ENCODE results near the gene MYBPH.
A peak's percentile ranks its signal among the peaks of the same experiment; 100 is the strongest.

The MYBPH gene

DNA sequence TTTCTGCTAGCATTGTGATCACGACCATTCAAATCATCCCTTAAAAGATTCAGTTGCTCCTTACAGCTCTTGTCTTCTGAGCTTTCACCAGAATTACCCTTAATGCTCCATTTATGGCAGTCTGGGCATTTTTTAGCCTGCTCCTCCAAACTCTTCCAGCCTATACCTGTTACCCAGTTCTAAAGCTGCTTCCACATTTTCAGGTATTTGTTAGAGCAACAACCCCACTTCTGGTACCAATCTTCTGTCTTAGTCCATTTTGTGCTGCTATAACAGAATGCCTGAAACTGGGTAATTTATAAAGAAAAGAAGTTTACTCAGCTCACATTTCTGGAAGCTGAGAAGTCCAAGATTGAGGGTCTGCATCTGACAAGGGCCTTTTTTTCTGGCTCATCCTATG, 17.2 kb downstream of the MYBPH start:
- Histone ChIP-seq H3K4me1 (peaks cover 27% of the 10 kb centered on the region), H3K36me3 (no peaks in the 10 kb centered on the region), H3K9me3 (no peaks in the 10 kb centered on the region), H3K4me3 (ENCODE audit: low read depth, low read length) (no peak overlapping the region), H3K27me3 (no peaks in the 10 kb centered on the region)
- TF ChIP-seq, protein P1, sequence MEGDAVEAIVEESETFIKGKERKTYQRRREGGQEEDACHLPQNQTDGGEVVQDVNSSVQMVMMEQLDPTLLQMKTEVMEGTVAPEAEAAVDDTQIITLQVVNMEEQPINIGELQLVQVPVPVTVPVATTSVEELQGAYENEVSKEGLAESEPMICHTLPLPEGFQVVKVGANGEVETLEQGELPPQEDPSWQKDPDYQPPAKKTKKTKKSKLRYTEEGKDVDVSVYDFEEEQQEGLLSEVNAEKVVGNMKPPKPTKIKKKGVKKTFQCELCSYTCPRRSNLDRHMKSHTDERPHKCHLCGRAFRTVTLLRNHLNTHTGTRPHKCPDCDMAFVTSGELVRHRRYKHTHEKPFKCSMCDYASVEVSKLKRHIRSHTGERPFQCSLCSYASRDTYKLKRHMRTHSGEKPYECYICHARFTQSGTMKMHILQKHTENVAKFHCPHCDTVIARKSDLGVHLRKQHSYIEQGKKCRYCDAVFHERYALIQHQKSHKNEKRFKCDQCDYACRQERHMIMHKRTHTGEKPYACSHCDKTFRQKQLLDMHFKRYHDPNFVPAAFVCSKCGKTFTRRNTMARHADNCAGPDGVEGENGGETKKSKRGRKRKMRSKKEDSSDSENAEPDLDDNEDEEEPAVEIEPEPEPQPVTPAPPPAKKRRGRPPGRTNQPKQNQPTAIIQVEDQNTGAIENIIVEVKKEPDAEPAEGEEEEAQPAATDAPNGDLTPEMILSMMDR (IDR thresholded peaks at IDR 0.05; ENCODE audit: low read depth, low read length): no peak
- DNase-seq: no peak

DNA sequence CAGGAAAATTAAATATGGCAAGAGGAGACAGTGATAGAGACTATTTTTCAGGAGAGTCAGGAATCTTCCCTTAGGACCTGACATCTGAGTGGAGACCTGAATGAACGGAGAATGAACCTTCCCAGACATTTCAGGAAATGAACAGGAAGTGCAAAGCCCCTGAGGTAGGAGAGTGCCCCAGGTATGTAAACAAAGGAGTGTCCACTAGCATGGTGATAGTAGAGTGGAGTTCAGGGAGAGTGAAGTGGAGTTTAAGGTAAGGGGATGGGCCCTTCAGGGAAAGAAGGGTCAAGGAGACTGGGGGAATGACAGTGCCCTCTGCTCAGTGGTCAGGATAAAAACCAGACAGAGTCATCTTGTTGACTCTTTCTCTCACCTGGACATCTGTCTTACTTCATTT, 19.3 kb downstream of the MYBPH start:
- Histone ChIP-seq H3K9me3 (no peaks in the 10 kb centered on the region), H3K4me1 (peaks cover 47% of the 10 kb centered on the region), H3K27me3 (no peaks in the 10 kb centered on the region), H3K4me3 (ENCODE audit: low read depth, low read length) (no peak overlapping the region), H3K36me3 (no peaks in the 10 kb centered on the region)
- no peak for DNase-seq
- TF ChIP-seq, protein P1 (IDR thresholded peaks at IDR 0.05; ENCODE audit: low read depth, low read length): no peak

DNA sequence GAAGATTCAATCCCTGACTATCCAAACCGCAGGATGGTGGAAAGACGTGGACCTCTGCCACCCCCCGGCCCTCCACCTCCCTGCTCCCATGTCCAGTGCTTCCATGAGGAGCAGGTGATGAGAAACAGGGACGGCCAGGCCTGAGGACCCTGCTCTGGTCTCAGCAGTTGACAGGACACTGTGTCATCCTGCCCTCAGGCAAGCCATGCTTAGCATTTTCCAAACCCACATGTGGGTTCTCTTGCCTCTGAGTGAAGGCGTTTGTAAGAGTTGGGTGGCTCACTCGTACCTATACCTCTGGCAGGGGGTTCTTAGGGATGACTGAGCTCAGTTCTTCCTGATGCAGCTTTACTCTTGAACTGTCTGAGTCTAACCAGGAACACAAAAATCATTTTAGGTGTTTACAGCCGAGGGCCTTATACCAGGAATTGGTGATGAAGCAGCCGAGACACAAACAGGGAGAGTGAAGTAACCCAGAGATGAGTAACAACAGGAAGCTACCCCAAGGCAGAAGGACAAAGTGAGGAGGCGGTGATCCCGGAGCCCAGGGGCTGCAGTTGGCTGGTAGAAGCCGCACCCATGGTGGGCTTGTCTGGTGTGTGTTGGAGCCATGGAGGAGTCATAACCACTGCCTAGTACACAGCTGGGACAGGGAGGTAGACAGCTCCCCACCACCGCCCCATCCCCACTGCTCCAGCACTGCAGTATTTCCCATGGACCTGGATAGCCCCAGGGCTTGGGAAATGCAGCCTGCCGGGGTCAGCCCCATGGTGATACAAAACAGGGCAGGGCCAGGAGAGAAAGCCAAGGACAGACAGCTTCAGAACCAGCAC, 21.4 kb downstream of the MYBPH start:
- no peaks in the 10 kb centered on the region for H3K36me3 ChIP-seq
- no peaks in the 10 kb centered on the region for H3K9me3 ChIP-seq
- DNase-seq: peak; percentile 72
- H3K4me1 ChIP-seq: peaks cover 64% of the 10 kb centered on the region
- TF ChIP-seq, protein P1 (IDR thresholded peaks at IDR 0.05; ENCODE audit: low read depth, low read length): no peak
- H3K27me3 ChIP-seq: no peaks in the 10 kb centered on the region
- H3K4me3 ChIP-seq (ENCODE audit: low read depth, low read length): no peak overlapping the region

DNA sequence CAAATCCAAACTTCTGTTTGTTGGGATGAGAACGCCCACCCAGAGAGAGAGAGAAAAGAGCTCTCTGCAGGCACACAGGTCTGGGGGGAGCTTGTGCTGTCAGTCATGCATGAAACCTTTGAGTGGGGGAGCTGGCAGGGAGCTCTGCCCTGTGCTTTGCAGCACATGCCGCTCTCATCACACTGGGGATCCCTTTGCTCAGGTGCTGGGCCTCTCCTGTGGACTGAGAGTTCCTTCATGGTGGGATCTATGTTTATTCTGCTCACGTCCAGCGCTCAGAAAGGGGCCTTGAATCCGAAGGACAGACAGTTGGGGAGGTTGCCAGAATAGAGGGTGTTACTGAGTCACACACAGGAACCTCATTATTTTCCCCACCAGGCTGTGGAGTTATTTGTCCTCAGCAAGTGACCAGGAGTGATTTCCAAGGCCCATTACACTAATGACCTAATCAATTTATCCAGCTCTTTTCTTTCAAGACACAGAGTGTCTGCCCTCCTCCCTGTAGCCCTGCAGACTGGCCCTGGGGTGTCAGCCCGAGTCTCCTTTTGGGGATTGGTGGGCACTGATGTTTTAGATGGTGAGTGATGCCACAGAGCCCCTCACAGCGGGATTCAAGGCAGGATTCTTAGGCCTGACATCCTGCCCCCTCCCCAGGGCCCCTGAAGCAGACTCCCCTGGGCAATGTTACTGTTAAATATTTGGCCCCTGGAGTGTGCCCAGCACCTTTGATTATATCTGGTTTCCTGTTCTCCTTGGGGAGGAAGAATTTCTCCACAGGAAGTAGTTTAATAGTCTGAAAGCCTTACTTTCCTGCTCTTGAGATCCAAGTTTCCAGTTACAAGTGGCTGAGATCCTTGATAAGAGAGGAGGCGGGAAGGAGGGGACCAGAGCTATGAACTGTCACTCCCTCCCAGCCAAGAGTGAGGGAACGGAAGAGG, 22.3 kb downstream of the MYBPH start:
- Histone ChIP-seq H3K4me1 (peaks cover 69% of the 10 kb centered on the region), H3K4me3 (ENCODE audit: low read depth, low read length) (no peak overlapping the region), H3K9me3 (no peaks in the 10 kb centered on the region), H3K27me3 (no peaks in the 10 kb centered on the region), H3K36me3 (no peaks in the 10 kb centered on the region)
- TF ChIP-seq, protein P1 (IDR thresholded peaks at IDR 0.05; ENCODE audit: low read depth, low read length): no peak
- no peak for DNase-seq

DNA sequence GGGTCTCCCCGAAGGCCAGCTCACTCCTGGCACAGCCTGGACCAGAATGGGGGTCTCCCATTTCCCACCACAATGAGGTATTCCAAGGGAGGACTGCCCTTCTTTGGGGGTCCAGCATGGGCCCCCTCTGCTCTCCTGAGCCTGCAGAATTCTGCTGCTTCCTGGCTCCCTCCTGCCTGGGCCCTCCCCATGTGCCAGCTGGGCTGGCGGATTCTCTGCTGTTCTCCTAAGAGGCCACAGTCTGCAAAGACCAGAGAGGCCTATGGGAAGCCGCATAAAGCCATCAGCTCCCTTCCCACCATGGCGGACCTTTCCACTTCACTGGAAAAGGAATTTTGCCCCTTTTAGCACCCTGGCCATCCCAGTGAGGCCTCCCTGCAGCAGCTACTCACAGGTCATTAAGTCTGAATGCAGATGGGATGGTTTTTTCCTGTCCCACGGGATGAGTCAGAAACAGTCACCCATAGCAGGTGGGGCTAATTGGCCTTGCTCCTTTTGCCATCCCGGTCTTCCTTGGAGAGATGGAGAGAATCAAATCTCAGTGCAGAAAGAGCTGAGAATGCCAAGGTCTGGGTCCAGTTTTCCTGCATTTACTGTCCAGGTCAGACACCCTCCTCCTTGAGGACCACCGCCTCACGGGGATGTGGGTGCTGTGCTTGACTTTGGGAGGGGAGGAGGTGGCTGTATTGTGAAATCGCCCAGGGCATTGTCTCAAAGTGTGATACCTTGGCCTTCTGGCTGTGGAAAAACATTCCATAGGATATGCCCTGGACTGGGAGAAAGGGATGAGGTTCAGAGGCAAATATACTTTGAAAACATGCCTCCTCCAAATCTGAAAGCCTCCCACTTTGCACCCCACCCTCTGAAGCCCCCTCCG, 23.2 kb downstream of the MYBPH start:
- H3K4me1 ChIP-seq: peaks cover 75% of the 10 kb centered on the region
- no peaks in the 10 kb centered on the region for H3K27me3 ChIP-seq
- H3K36me3 ChIP-seq: no peaks in the 10 kb centered on the region
- no peak for DNase-seq
- TF ChIP-seq, protein P1 (IDR thresholded peaks at IDR 0.05; ENCODE audit: low read depth, low read length): no peak
- H3K4me3 ChIP-seq (ENCODE audit: low read depth, low read length): no peak overlapping the region
- no peaks in the 10 kb centered on the region for H3K9me3 ChIP-seq

All from BE2C (cell line).